HG03064 (cell line): Measurements from ENCODE around the gene ECHDC1.
A peak's percentile ranks its signal among the peaks of the same experiment; 100 is the strongest.
"Not testable (repeated sequence)": the region's sequence is repeated elsewhere in the genome, so short reads cannot be mapped to it uniquely, and the experiment has no call there.

Experiments
- ATAC-seq: cut with Tn5 transposase; IDR thresholded peaks from one replicate; pipeline ENCODE4 v1.9.1; 2021; ENCODE audit warnings: low read depth; ENCODE audit not compliant: unreplicated experiment

The ECHDC1 gene

GRCh38 chr6:127342296-127342945 is 988 bp downstream of the ECHDC1 start:
- no peak for ATAC-seq

GRCh38 chr6:127341471-127342202 is 1.8 kb downstream of the ECHDC1 start:
- no peak for ATAC-seq

GRCh38 chr6:127340171-127340570 is 3.2 kb downstream of the ECHDC1 start:
- no peak for ATAC-seq

GRCh38 chr6:127338936-127339335 is 4.5 kb downstream of the ECHDC1 start:
- ATAC-seq: no peak

- ATAC-seq: no peak
Observed at GRCh38 chr6:127332383-127332961, 10.9 kb downstream of the ECHDC1 start.

GRCh38 chr6:127331256-127331655 is 12.2 kb downstream of the ECHDC1 start:
- ATAC-seq: not testable (repeated sequence)

GRCh38 chr6:127328043-127328609 is 15.3 kb downstream of the ECHDC1 start:
- ATAC-seq: no peak

- ATAC-seq: no peak
Observed at GRCh38 chr6:127319686-127320085, 23.7 kb downstream of the ECHDC1 start.

GRCh38 chr6:127317388-127318128 is 25.9 kb downstream of the ECHDC1 start:
- no peak for ATAC-seq

- ATAC-seq: no peak
Observed at GRCh38 chr6:127305741-127306140, 37.7 kb downstream of the ECHDC1 start.

GRCh38 chr6:127303917-127304316 is 39.5 kb downstream of the ECHDC1 start:
- no peak for ATAC-seq

- peak; percentile 82 for ATAC-seq
Observed at GRCh38 chr6:127302728-127303660, 40.4 kb downstream of the ECHDC1 start.

GRCh38 chr6:127301199-127301700 is 42.2 kb downstream of the ECHDC1 start:
- ATAC-seq: no peak

GRCh38 chr6:127300411-127300810 is 43.0 kb downstream of the ECHDC1 start:
- no peak for ATAC-seq

- no peak for ATAC-seq
Observed at GRCh38 chr6:127299522-127300240, 43.7 kb downstream of the ECHDC1 start.

- no peak for ATAC-seq
Observed at GRCh38 chr6:127298475-127298874, 44.9 kb downstream of the ECHDC1 start.

GRCh38 chr6:127297502-127298070 is 45.8 kb downstream of the ECHDC1 start:
- no peak for ATAC-seq

- peak; percentile 78 for ATAC-seq
Observed at GRCh38 chr6:127291495-127291894, 51.9 kb downstream of the ECHDC1 start.
